ENCODE results near the gene HYOU1.

DNA sequence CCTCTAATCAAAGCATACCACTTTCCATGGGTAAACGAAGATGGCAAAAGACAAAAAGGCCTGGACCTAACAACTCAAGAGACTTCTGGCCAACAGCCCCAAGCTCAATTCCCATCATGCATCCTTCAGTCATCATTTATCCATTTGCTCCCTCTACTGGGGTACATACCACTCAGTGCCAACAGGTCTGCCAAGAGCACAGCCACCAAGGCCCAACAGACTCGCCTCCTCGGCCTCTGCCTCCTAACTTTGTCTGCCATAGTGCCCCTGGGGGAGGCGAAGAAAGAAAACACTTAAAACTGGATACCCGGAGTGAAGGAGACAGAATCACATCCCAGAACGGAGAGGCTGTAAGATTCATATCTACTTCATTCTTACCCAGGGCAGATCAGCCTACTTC lies 1.1 kb downstream of the HYOU1 start:
- TF ChIP-seq ETS1 (IDR thresholded peaks at IDR 0.05) (no peak), CTCF (conservative IDR thresholded peaks at IDR 0.05; ENCODE audit: low read depth in 2 of 2) (no peak), POLR2AphosphoS5 (IDR thresholded peaks at IDR 0.05; ENCODE audit: low read depth) (no peak), EZH2phosphoT487 (IDR thresholded peaks at IDR 0.05; ENCODE audit: unreplicated experiment) (no peak), EZH2 (IDR thresholded peaks at IDR 0.05; ENCODE audit: low read depth, unreplicated experiment) (no peak)
